ENCODE data around the gene ABCG1.

The ABCG1 gene

DNA sequence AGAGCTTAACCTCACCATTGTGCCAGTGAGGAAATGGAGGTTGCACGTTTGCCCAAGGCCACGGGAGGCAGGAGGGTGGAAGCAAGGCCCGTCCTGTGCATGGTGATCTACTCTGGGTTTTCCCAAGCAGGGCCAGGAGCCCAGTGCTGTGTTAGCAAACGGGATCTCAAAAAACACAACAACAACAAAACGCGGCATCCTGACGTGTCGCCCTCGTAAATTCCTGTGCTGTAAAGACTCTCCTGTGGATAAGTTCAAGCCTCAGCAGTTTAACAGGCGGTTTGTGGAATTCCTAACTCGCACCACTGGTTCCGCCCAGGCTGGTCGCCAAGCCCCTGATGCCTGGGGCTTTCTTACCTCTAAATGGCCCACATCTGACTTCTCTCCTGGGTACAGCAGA is 57.1 kb downstream of the ABCG1 start:
- TF ChIP-seq, protein P1, sequence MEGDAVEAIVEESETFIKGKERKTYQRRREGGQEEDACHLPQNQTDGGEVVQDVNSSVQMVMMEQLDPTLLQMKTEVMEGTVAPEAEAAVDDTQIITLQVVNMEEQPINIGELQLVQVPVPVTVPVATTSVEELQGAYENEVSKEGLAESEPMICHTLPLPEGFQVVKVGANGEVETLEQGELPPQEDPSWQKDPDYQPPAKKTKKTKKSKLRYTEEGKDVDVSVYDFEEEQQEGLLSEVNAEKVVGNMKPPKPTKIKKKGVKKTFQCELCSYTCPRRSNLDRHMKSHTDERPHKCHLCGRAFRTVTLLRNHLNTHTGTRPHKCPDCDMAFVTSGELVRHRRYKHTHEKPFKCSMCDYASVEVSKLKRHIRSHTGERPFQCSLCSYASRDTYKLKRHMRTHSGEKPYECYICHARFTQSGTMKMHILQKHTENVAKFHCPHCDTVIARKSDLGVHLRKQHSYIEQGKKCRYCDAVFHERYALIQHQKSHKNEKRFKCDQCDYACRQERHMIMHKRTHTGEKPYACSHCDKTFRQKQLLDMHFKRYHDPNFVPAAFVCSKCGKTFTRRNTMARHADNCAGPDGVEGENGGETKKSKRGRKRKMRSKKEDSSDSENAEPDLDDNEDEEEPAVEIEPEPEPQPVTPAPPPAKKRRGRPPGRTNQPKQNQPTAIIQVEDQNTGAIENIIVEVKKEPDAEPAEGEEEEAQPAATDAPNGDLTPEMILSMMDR (IDR thresholded peaks at IDR 0.05) = no peak

DNA sequence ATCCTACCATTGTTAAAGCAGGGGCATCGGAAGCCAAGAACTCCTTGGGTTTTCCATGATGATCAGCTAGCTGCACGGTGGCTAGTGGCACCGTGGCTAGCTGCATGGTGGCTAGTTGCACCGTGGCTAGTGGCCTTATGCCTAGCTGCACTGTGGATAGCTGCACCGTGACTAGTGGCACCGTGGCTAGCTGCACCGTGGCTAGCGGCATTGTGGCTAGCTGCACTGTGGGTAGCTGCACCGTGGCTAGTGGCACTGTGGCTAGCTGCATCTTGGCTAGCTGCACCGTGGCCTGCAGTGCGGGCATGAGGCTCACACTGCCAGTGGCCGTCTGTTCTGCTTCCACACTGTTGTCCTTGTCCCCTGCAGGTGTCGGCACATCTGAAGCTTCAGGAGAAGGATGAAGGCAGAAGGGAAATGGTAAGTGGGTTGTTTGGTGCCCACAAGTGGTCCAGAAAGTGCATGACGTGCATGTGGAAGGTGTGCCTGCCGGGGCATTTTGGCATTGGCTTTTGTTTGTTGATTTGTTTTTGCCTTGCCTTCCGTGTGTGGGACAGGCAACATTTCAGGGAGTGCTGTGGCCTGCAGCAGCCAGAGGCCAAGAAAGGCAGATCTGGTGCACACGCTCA is 57.7 kb downstream of the ABCG1 start:
- TF ChIP-seq, protein P1 (IDR thresholded peaks at IDR 0.05) = no peak

DNA sequence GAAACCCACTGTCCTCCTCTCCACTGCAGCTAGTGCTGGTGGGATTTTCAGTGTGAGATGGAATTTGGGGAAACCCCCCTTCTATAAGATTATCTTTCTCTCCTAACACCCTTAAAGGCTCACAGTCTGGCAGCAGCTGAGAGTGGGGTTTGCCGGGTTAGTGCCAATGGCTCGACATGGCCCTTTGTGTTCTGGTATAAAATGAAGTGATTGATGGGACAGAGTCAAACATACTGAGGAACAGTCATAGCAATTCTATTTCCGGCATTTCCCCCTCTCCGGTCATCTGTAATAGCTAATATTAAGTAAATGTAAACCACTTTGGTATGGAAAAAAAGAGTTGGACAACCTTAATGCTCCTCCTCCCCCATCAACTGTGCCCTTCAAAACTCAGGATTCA is 58.7 kb downstream of the ABCG1 start:
- TF ChIP-seq, protein P1 (IDR thresholded peaks at IDR 0.05) = no peak

DNA sequence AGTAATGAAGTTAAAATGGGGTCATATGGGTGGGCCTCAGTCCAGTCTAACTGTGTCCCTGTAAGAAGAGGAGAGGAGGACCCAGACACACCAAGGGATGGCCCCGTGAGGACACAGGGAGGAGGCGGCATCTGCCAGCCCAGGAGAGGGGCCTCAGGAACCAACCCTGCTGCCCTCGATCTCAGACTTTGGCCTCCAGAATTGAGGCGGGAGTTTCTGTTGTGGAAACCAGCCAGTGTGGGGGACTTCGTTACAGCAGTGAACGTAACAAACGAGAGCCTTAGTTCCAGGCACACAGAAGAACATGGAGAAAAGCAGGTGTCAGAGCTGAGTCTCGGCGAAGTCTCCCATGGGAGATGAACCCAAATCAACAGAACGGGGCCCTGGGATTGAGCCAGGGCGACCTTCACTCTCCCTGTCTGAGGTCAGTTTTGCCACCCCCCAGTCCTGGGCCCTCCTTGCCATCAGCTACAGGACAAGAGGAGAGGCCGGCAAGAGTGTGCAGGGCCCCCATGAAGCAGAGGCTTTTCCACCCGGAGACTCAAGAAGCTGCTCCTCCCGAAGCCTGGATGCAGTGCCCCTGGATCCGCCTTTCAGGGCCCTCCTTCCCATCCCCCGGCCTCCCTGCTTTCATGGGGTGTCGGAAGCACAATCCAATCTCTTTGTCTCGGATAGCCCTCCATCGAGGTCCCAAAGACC is 59.7 kb downstream of the ABCG1 start:
- TF ChIP-seq, protein P1 (IDR thresholded peaks at IDR 0.05) = no peak

DNA sequence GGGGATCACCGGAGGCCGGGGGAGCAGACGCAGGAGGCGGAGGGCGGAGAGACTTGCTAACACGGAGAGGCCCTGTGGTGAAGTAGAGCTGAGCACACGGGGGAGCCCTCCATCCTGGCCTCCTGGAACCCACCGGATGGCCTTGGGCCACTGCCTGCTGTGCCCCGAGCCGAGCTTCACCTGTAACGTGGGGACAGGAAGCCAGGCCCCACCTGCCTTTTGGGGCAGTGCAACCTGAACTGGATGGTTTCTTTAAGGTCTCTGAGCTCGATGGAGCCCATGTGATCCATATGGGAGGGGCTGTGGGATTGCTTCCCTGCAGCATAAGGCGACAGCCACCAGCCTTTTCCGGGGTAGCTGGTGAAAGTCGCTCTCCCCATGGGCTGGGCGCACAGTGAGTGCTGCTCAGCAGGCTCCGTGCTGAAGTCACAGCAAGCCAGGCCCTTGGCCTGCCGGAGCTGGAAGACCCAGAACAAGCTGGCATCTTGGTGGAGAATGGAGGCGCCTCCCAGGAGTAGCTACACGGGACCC is 60.5 kb downstream of the ABCG1 start:
- TF ChIP-seq, protein P1 (IDR thresholded peaks at IDR 0.05) = no peak

DNA sequence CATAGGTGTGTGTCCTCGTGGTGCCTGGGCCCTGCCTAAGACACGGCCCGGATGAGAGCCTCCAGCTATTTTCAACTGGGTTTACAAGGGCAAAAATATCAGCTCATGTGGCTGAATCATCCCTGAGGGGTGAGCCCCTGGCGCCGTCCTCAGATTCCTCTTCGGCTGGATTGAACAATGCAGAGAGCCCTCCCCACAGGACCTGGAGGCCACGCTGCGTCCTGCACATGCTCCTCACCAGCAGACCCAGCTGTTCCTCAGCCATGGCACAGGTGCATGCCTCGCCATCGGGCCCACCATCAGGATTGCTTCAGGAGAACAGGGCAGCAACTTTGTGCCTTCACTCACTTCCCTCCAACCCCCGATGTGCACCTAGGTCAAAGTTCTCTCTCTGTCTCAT is 60.9 kb downstream of the ABCG1 start:
- TF ChIP-seq, protein P1 (IDR thresholded peaks at IDR 0.05) = no peak

DNA sequence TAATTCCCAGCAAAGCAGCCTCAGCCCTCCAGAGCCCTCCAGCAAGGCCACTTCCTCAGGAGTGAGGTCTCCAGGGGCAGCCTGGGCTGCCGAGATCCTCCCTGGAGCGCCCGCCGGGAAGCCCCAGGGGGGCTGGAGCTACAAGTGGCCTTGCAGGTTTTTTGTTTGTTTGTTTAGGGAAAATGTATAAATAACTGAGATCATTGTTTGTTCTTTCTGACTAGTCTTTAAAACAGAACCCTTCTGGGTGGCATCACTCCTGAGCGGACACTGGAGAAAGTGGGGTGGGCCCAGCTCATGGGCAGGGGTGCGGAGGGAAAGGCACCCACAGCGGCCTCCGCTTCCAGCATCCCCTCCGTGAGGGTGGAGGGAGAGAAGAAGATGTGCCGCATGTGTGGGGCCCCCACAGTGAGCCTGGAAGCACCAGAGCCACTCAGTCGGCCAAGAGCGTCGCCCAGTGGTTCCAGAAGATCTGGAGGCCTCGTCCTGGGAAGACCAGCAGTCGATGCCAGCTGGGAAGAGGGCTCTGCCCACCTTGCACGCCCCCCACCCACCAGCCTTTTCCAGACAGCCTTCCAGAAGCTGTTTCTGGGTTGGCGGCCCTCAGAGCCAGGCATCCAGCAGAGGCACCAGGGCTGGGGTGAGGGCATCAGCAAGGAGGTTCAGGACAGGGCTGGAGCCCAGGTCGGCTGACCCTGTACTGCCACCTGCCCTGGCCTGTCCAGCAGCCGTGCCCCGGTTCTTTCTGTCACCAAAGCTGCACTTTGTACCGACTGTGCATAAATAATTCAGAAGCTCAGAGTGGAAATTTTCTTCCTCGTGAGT is 61.6 kb downstream of the ABCG1 start:
- TF ChIP-seq, protein P1 (IDR thresholded peaks at IDR 0.05) = no peak

Measured in LNCAP (cell line).